Activated effector memory CD4-positive, alpha-beta T cell treated with anti-CD3 and anti-CD28 coated beads, Interleukin-2, amount 50 U/mL, for 16 hours (primary cell): ENCODE data around the gene CCDC187.
"Not testable (repeated sequence)": the region's sequence is repeated elsewhere in the genome, so short reads cannot be mapped to it uniquely, and the experiment has no call there.

ENCODE experiments used
- DNase-seq: peaks from one replicate; pipeline ENCODE4 v3.0.0-alpha.2; 2020

Gene CCDC187

DNA sequence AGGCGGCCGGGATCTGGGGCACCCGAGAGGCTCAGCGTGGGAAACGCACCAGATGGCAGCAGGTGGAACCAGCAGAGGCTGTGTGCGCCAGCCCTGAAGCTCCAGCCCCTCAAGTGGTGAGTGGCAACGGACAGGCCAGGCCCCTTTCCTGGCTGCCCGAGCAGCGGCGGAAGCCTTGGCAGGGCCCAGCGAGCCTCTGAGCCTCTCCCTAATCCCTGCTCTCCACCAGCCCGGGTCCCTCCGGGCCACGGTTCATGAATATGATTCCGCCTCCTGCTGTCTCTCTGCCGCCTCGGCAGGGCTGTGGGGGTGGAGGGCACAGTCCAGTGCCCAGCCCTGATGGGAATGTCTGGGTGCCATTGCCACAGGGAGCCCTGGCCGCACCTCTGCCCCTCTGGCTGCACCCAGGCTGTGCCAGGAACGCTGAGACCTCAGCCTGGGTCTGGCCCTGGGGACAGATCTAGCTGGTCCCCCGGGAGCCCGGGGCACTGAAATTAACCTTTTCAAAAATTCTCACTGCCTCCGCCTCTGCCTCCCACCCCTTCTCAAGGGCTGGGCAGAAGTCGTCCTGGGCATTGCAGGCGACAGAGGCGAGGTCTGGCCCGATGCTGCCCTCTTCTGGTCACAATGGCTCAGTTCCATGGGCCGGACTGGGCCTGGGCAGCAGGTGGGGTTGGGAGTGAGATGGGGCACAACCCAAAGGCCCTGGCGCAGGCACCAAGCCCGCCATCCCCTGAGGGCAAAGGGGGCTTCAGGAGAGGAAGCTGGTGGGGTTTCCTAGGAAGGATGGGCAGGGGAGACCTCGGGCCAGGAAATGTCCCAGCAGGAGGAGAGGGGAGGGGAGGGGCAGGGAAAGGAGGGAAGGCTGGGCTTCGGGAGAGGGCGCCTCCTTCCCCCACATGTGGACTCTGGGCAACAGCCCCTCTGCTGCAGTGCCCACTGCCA, 20.3 kb downstream of the CCDC187 start:
- peak; percentile 89 for DNase-seq

DNA sequence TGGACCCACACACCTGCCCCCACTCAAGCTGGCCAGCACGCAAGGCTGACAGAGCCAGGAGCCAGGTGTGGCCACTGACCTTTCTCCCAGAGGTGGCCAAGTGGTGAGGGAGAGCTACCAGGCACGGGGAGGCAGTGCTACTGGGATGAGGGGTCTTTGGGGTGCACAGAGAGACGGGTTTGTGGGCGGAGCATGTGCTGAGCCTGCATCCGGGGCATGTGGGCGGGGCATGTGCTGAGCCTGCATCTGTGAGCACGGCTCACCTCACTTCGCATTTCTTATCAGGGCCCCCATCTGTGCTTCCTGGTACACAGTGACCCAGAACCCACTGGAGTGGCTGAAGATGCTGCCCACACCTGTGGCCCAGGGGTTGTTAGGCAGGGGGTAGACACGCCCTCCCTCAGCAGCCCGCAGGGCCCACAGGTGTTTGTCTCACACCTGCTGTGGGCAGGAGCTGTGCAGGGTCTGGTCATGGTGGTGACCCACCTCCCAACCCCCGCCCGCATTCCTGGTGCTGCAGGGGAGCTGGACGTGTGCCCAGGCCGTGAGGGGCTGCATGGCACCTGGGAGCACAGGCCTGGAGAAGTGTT, 21.5 kb downstream of the CCDC187 start:
- no peak for DNase-seq

DNA sequence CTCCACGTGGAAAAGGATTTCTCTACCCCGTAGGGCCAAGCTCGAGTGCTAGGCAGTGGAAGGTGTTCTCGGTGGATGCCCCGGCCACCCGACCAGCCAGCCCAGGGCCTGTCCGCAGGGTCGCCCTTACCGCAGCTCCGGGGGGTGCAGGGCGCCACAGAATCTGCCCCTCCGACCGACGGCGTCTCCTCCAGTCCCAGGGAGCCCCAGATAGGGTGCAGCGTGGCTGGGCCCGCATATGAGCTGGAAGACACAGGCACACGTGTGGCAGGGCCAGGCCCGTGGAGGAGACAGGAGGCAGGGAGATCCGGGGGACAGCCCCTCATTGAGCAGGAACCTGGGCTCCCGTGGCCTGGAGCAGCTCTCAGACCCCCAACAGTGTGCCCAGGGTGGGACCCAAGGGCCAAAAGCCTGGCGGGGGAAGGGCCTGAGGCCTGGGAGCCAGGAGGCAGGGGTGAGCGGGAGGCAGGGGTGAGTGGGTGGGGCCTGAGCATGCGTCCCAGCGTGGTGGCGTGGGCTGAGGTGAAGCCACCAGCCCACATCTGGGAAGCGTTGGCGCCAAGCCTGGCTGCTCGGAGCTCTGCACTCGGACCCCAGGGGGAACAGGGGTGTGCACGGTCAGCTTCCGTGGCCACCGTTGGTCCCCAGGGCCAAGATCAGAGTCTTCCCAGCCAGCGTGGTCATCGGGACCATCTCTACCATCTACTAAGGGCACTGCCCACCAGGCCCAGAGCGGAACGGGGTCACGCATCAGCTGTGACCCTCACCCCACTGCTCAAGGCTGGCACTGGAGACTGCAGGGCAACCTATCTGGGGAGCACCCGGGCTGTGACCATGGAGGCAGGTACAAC, 22.2 kb downstream of the CCDC187 start:
- DNase-seq = no peak

GRCh38 chr9:136280535-136281315, 23.2 kb downstream of the CCDC187 start:
- no peak for DNase-seq

DNA sequence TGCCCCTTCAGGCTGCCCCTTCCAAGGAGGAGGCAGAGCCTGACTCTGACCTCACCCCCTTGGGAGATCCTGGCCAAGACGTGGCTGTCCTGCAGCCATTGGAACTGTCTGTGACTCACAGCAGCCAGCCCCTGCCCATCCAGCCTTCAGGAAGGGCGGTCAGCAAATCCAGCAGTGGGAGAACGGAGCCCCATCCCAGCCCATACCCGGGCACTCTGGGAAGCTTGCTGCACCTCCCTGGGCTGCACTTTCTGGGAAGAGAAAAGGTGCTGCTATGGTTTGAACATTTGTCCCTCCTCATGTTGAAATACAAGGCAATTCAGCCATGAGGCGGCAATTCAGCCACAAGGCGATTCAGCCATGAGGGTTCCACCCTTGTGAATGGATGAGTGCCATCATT, 24.4 kb downstream of the CCDC187 start:
- no peak for DNase-seq

DNA sequence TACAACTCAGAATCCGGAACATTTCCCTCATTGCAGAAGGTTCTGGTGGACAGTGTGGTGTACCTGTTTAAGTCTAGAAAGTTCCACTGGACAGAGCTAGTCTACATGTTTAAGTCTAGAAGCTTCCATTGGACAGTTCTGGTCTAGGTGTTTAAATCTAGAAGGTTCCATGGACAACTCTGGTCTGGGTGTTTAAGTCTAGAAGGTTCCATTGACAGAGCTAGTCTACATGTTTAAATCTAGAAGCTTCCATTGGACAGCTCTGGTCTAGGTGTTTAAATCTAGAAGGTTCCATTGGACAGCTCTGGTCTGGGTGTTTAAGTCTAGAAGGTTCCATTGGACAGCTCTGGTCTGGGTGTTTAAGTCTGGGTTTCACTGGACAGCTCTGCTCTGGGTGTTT, 25.0 kb downstream of the CCDC187 start:
- no peak for DNase-seq

- DNase-seq = no peak
Measured at GRCh38 chr9:136278221-136278620, 25.7 kb downstream of the CCDC187 start.

GRCh38 chr9:136277746-136278145, 26.1 kb downstream of the CCDC187 start:
- DNase-seq = no peak

DNA sequence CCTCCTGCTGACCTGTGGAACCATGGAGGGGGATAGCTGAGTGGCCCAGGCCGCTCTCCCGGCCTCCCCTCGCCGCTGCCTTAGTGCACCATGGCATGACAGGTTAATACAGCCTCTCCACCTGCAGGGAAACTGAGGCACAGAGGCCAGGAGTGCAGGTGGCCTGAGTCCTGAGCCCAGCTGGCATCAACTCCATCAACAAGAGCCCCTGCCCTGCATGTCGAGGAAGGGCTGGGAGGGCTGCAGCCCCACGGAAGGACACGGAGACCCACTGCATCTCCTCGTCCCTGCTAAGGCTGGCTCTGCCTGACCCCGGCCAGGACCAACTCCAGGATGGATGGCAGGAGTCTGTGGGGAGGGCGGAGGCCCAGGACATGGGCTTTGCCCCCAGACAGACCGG, 27.2 kb downstream of the CCDC187 start:
- no peak for DNase-seq

DNA sequence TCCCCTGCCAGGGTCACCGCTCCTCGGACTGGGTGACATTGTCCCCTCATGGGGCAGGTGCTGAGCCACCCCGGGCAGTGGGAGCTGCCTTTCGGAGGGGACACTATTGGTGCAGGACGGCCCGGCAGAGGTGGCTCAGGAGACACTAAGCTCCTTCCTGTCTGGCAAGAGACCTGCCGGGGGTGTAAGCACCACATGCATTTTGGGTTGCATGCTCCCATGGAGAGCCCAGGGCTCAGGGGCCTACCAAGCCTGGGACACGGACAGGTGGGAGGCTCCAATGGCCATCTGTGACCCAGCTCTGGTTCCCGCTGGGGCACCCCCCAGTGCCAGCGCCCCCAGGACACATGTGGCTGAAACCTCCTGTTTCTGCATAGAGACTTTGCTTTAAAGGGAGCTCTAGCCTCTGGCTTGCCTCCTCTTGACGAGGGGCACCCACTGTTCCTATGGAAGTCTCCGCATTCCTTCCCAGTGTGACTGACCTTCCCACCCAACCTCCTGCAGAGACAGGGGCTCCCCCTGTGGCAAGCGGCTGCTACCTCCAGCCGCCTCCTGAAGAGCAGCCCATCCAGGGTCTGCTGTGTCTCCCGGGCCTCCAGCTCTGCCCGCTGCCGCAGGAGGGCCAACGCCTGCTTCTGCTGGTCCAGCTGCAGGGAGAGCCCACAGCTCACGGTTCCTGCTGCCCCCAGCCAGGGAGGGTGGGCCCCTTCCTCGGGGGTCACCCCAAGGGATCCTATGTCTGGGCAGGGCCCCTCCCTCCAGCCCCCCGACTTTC, 28.1 kb downstream of the CCDC187 start:
- DNase-seq = no peak

- DNase-seq = no peak
Measured at GRCh38 chr9:136274786-136275654, 28.9 kb downstream of the CCDC187 start.

- no peak for DNase-seq
Measured at GRCh38 chr9:136273921-136274785, 29.7 kb downstream of the CCDC187 start.

GRCh38 chr9:136273244-136273865, 30.5 kb downstream of the CCDC187 start:
- no peak for DNase-seq

DNA sequence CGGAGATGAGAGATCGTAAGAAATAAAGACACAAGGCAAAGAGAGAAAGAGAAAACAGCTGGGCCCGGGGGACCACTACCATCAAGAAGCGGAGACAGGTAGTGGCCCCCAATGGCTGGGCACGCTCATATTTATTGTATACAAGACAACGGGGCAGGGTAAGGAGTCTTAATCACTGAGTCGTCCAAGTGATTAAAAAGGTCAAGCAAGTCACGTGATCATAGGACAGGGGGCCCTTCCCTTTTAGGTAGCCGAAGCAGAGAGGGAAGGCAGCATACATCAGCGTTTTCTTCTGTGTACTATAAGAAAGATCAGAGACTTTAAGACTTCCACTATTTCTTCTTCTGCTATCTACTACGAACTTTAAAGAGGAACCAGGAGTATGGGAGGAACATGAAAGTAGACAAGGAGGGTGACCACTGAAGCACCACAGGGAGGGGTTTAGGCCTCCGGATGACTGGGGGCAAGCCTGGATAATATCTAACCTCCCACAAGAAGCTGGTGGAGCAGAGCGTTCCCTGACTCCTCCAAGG, 33.7 kb downstream of the CCDC187 start:
- DNase-seq = no peak

DNA sequence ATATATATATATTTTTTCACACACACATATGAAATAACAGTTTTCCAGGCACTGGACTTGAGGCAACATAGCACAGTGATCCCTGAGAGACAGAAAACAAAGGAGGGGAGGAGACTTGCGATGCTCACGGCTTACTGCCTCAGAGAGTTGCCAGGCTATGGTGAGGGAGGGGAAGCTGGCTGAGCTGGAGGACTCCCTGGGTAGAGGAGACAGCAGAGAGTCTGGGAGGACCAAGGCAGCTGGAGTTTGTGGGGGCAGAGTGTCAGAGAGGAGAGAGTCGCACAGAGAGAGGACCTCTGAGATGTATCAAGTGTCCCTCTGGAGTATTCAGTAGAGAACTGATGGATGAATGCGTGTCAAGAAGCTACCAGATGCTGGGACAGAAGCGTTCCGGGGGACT, 35.2 kb downstream of the CCDC187 start:
- DNase-seq = no peak

GRCh38 chr9:136268318-136268717, 35.6 kb downstream of the CCDC187 start:
- DNase-seq = no peak

DNA sequence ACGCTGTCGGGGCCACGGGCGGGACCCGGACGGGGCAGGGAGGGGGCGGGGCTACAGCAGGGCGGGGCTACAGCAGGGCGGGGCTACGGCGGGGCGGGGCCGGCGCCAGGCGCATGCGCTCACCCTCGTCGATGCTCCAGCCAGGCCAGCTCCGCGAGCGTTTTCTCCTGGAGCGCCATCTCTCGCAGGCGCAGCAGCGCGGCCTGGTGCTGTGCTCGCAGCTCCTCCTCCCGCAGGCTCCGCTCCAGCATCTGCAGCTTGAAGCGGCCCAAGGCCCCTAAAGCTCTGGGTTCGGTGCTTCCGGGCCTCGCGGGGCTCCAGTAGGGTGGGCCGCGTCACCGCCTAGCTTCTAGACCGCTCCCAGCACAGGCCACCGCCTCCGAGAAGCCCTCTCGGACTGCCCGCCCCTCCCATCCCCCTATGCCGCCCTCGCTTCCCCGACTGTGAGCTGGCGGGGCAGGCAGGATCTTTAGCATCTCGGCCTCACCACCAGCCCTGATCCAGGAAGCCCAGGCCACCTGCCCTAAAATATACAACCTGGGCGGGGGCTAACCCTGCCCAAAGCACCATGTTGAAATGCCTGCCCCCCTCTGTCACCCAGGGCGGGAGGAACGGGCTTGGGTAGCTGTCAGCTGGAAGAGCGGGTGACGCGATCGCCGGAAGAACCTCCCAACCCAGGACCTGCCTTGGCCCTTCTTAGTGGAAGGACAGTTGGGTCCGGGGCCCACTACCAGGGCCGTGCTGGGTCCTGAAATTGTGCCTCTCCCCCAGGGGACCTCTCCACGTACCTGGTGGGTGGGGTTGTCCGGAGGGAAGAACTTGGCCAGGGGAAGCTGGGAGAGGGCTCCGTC, 36.4 kb downstream of the CCDC187 start:
- peak; percentile 95 for DNase-seq

DNA sequence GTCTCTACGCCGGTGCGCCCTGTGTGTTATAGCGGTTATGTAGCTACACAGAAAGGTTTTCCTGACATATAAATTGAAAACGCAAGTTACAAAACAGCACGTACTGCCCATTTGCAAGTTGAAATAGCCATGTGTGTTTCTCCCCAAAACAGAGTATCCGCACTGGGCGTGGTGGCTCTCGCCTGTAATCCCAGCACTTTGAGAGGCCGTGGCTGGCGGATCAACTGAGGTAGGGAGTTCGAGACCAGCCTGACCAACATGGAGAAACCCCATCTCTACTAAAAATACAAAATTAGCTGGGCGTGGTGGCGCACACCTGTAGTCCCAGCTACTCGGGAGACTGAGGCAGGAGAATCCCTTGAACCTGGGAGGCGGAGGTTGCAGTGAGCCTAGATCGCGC, 37.3 kb downstream of the CCDC187 start:
- not testable (repeated sequence) for DNase-seq
